ENCODE results near the gene MAS1.

DNA sequence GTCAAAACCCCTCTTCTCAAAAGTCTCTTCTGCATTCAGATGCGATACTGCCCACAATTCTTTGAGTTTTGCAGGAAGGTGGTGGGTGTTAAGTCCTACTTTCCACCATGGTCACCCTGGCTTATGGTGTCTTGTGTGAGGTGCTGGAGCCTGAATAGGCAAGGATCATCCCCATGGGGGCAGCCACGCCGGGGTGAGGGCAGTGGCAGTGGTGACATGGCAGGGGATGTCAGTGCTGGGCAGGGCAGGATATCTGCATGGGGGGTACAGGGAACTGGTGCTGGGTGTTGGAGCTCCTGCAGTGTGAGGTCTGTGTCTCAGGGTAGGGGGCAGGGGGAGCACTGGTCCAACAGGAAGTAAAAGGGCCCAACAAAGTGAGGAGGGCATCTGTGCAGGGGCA lies 2.3 kb downstream of the MAS1 start:
- no peak for TF ChIP-seq CTCF (IDR thresholded peaks at IDR 0.05)
- TF ChIP-seq ZFX (IDR thresholded peaks at IDR 0.05; ENCODE audit: borderline replicate concordance): no peak
